ENCODE results near the gene METAP1. TPM values are rescaled to one million over a fixed set of nuclear protein-coding genes. Genes with fewer than 3 reads are reported as not detected.
A peak's percentile ranks its signal among the peaks of the same experiment; 100 is the strongest.

Gene METAP1
- total and polyA plus RNA-seq, 2 experiments from 2014 or later = 64.1 to 122 TPM

GRCh38 chr4:98958065-98958464 is 37.5 kb upstream of the METAP1 start:
- Mint-ChIP-seq H3K27ac (no peak overlapping the region), H3K9me3 (peaks cover 3% of the 10 kb centered on the region; the same call in 1 of the 3 replicates), H3K4me1 (no peaks in the 10 kb centered on the region), H3K4me3 (no peak overlapping the region), H3K27me3 (ENCODE audit: insufficient read depth, low read depth, poor library complexity) (peaks cover 3% of the 10 kb centered on the region), H3K36me3 (ENCODE audit: low read depth) (no peaks in the 10 kb centered on the region)
- Histone ChIP-seq H3K27ac (ENCODE audit: low read depth) (no peak overlapping the region), H3K36me3 (ENCODE audit: insufficient read depth) (no peaks in the 10 kb centered on the region), H3K4me3 (no peak overlapping the region), H3K4me1 (ENCODE audit: insufficient read depth) (no peaks in the 10 kb centered on the region), H3K4me2 (no peak overlapping the region), H4K20me1 (replicated peaks; ENCODE audit: insufficient read depth) (no peaks in the 10 kb centered on the region), H2AFZ (peak overlapping the region; percentile 43; the same call in 1 of the 2 replicates), H3F3A (replicated peaks; ENCODE audit: low read depth) (no peaks in the 10 kb centered on the region), H3K27me3 (ENCODE audit: insufficient read depth) (no peaks in the 10 kb centered on the region), H3K79me2 (replicated peaks; ENCODE audit: insufficient read depth) (no peaks in the 10 kb centered on the region), H3K9me2 (ENCODE audit: insufficient read depth) (no peaks in the 10 kb centered on the region)
- ATAC-seq (no peak), DNase-seq (ENCODE audit: low spot score) (no peak)
- TF ChIP-seq CREB1 (CRISPR knock-in tag; IDR thresholded peaks at IDR 0.05; ENCODE audit: low read depth) = no peak
- no peak for TF ChIP-seq ZNF114 (CRISPR knock-in tag; IDR thresholded peaks at IDR 0.05)
- TF ChIP-seq ETS1 (IDR thresholded peaks at IDR 0.05) = no peak
- TF ChIP-seq EZH2phosphoT487 (IDR thresholded peaks at IDR 0.05; ENCODE audit: unreplicated experiment) = no peak
- no peak for TF ChIP-seq EZH2 (IDR thresholded peaks at IDR 0.05; ENCODE audit: low read depth, unreplicated experiment)
- TF ChIP-seq ZNF331 (CRISPR knock-in tag; IDR thresholded peaks at IDR 0.05; ENCODE audit: low read depth) = no peak
- no peak for TF ChIP-seq REST (IDR thresholded peaks at IDR 0.05; ENCODE audit: unreplicated experiment)
- no peak for TF ChIP-seq STAT1 (IDR thresholded peaks at IDR 0.05; ENCODE audit: unreplicated experiment)
- TF ChIP-seq JUNB (IDR thresholded peaks at IDR 0.05; ENCODE audit: unreplicated experiment) = no peak
- no peak for TF ChIP-seq POLR2AphosphoS5 (IDR thresholded peaks at IDR 0.05; ENCODE audit: low read depth)
- no peak for TF ChIP-seq ZNF462 (CRISPR knock-in tag; IDR thresholded peaks at IDR 0.05)
- no peak for TF ChIP-seq CTCF (conservative IDR thresholded peaks at IDR 0.05; ENCODE audit: low read depth in 2 of 2)
- no peak for TF ChIP-seq NANOG (IDR thresholded peaks at IDR 0.05; ENCODE audit: borderline replicate concordance)

All from GM23338 (cell line).